ENCODE results near the gene FARP1.

FARP1 gene

GRCh38 chr13:98246538-98247172, 103.8 kb downstream of the FARP1 start:
- Histone ChIP-seq H3K27ac (no peak overlapping the region), H3K4me3 (no peak overlapping the region), H3K36me3 (ENCODE audit: insufficient read depth, low read length) (no peaks in the 10 kb centered on the region), H3K9ac (ENCODE audit: insufficient read length) (no peak overlapping the region), H3K9me3 (ENCODE audit: low read depth, low read length) (no peaks in the 10 kb centered on the region)
- DNase-seq (ENCODE audit: low read depth, low spot score), result no peak
- TF ChIP-seq EZH2 (IDR thresholded peaks at IDR 0.05), result no peak
- no peak for TF ChIP-seq POLR2AphosphoS5 (IDR thresholded peaks at IDR 0.05; ENCODE audit: borderline replicate concordance, low read depth, low read length)
- TF ChIP-seq FOXP2 (optimal IDR thresholded peaks at IDR 0.05; ENCODE audit: control extremely low read depth, extremely low read length, insufficient read depth), result no peak

GRCh38 chr13:98251708-98252107, 108.8 kb downstream of the FARP1 start:
- H3K9ac ChIP-seq (ENCODE audit: insufficient read length), result no peak overlapping the region
- peak overlapping the region; percentile 1; the same call in 1 of the 2 replicates for H3K27ac ChIP-seq
- no peak overlapping the region for H3K4me3 ChIP-seq
- no peaks in the 10 kb centered on the region for H3K9me3 ChIP-seq (ENCODE audit: low read depth, low read length)
- no peak for DNase-seq (ENCODE audit: low read depth, low spot score)
- TF ChIP-seq FOXP2 (optimal IDR thresholded peaks at IDR 0.05; ENCODE audit: control extremely low read depth, extremely low read length, insufficient read depth) (no peak), EZH2 (IDR thresholded peaks at IDR 0.05) (no peak), POLR2AphosphoS5 (IDR thresholded peaks at IDR 0.05; ENCODE audit: borderline replicate concordance, low read depth, low read length) (no peak)
- H3K36me3 ChIP-seq (ENCODE audit: insufficient read depth, low read length), result no peaks in the 10 kb centered on the region

- H3K36me3 ChIP-seq (ENCODE audit: insufficient read depth, low read length), result no peaks in the 10 kb centered on the region
- peak overlapping the region; percentile 92 for H3K27ac ChIP-seq
- DNase-seq (ENCODE audit: low read depth, low spot score), result no peak
- H3K9me3 ChIP-seq (ENCODE audit: low read depth, low read length), result no peaks in the 10 kb centered on the region
- H3K4me3 ChIP-seq, result peak overlapping the region; percentile 63
- no peak for TF ChIP-seq FOXP2 (optimal IDR thresholded peaks at IDR 0.05; ENCODE audit: control extremely low read depth, extremely low read length, insufficient read depth)
- no peak for TF ChIP-seq POLR2AphosphoS5 (IDR thresholded peaks at IDR 0.05; ENCODE audit: borderline replicate concordance, low read depth, low read length)
- no peak for TF ChIP-seq EZH2 (IDR thresholded peaks at IDR 0.05)
- H3K9ac ChIP-seq (ENCODE audit: insufficient read length), result peak overlapping the region; percentile 7
Observed at GRCh38 chr13:98252931-98253470, 110.1 kb downstream of the FARP1 start.

- Histone ChIP-seq H3K9me3 (ENCODE audit: low read depth, low read length) (no peaks in the 10 kb centered on the region), H3K9ac (ENCODE audit: insufficient read length) (no peak overlapping the region), H3K36me3 (ENCODE audit: insufficient read depth, low read length) (no peaks in the 10 kb centered on the region), H3K27ac (peak overlapping the region; percentile 92), H3K4me3 (peak overlapping the region; percentile 63)
- TF ChIP-seq EZH2 (IDR thresholded peaks at IDR 0.05), result no peak
- TF ChIP-seq POLR2AphosphoS5 (IDR thresholded peaks at IDR 0.05; ENCODE audit: borderline replicate concordance, low read depth, low read length), result no peak
- TF ChIP-seq FOXP2 (optimal IDR thresholded peaks at IDR 0.05; ENCODE audit: control extremely low read depth, extremely low read length, insufficient read depth), result no peak
- DNase-seq (ENCODE audit: low read depth, low spot score), result no peak
Observed at GRCh38 chr13:98253526-98253925, 110.6 kb downstream of the FARP1 start.

- H3K4me3 ChIP-seq, result peak overlapping the region; percentile 63
- no peaks in the 10 kb centered on the region for H3K36me3 ChIP-seq (ENCODE audit: insufficient read depth, low read length)
- peak; percentile 58 for DNase-seq (ENCODE audit: low read depth, low spot score)
- peak overlapping the region; percentile 11 for H3K9ac ChIP-seq (ENCODE audit: insufficient read length)
- peak overlapping the region; percentile 92 for H3K27ac ChIP-seq
- TF ChIP-seq EZH2 (IDR thresholded peaks at IDR 0.05) (no peak), POLR2AphosphoS5 (IDR thresholded peaks at IDR 0.05; ENCODE audit: borderline replicate concordance, low read depth, low read length) (peak; percentile 37; the same call in 1 of the 2 replicates), FOXP2 (optimal IDR thresholded peaks at IDR 0.05; ENCODE audit: control extremely low read depth, extremely low read length, insufficient read depth) (peak; percentile 37)
- H3K9me3 ChIP-seq (ENCODE audit: low read depth, low read length), result no peaks in the 10 kb centered on the region
Observed at GRCh38 chr13:98254513-98254912, 111.6 kb downstream of the FARP1 start.

GRCh38 chr13:98258226-98258625, 115.3 kb downstream of the FARP1 start:
- no peaks in the 10 kb centered on the region for H3K9me3 ChIP-seq (ENCODE audit: low read depth, low read length)
- no peak overlapping the region for H3K9ac ChIP-seq (ENCODE audit: insufficient read length)
- H3K36me3 ChIP-seq (ENCODE audit: insufficient read depth, low read length), result no peaks in the 10 kb centered on the region
- H3K4me3 ChIP-seq, result no peak overlapping the region
- no peak for DNase-seq (ENCODE audit: low read depth, low spot score)
- TF ChIP-seq POLR2AphosphoS5 (IDR thresholded peaks at IDR 0.05; ENCODE audit: borderline replicate concordance, low read depth, low read length) (no peak), EZH2 (IDR thresholded peaks at IDR 0.05) (no peak)
- H3K27ac ChIP-seq, result no peak overlapping the region

- no peak overlapping the region for H3K4me3 ChIP-seq
- no peak overlapping the region for H3K27ac ChIP-seq
- no peak for TF ChIP-seq EZH2 (IDR thresholded peaks at IDR 0.05)
- no peak for TF ChIP-seq POLR2AphosphoS5 (IDR thresholded peaks at IDR 0.05; ENCODE audit: borderline replicate concordance, low read depth, low read length)
- no peak for TF ChIP-seq FOXP2 (optimal IDR thresholded peaks at IDR 0.05; ENCODE audit: control extremely low read depth, extremely low read length, insufficient read depth)
- H3K9me3 ChIP-seq (ENCODE audit: low read depth, low read length), result no peaks in the 10 kb centered on the region
- H3K36me3 ChIP-seq (ENCODE audit: insufficient read depth, low read length), result no peaks in the 10 kb centered on the region
- H3K9ac ChIP-seq (ENCODE audit: insufficient read length), result no peak overlapping the region
- no peak for DNase-seq (ENCODE audit: low read depth, low spot score)
Observed at GRCh38 chr13:98260357-98261164, 117.7 kb downstream of the FARP1 start.

- Histone ChIP-seq H3K4me3 (no peak overlapping the region), H3K36me3 (ENCODE audit: insufficient read depth, low read length) (no peaks in the 10 kb centered on the region), H3K9ac (ENCODE audit: insufficient read length) (no peak overlapping the region), H3K9me3 (ENCODE audit: low read depth, low read length) (no peaks in the 10 kb centered on the region), H3K27ac (no peak overlapping the region)
- TF ChIP-seq FOXP2 (optimal IDR thresholded peaks at IDR 0.05; ENCODE audit: control extremely low read depth, extremely low read length, insufficient read depth) (no peak), POLR2AphosphoS5 (IDR thresholded peaks at IDR 0.05; ENCODE audit: borderline replicate concordance, low read depth, low read length) (no peak), EZH2 (IDR thresholded peaks at IDR 0.05) (no peak)
- DNase-seq (ENCODE audit: low read depth, low spot score), result no peak
Observed at GRCh38 chr13:98261165-98261702, 118.3 kb downstream of the FARP1 start.

Data from SK-N-MC (cell line).